Common myeloid progenitor, CD34-positive (primary cell): Measurements from ENCODE around the gene MORN1.

ENCODE experiments used
- CTCF ChIA-PET: fragments of 350-600 bp; sonication (Branson Sonifier 250); formaldehyde crosslinking; loops from one replicate; lab custom pipeline; 2021; ENCODE audit warnings: antibody characterized with exemption; lab: Charles Lee
- POLR2A ChIA-PET: fragments of 350-600 bp; sonication (Branson Sonifier 250); formaldehyde crosslinking; loops from one replicate; lab custom pipeline; 2021; ENCODE audit warnings: antibody characterized with exemption; lab: Charles Lee
- DNase-seq, 3 donors: peaks; one replicate each; pipeline versions ENCODE4 v3.0.0 to v3.0.0-alpha.2; 2013
- H3K27ac ChIP-seq, 2 experiments: 1 replicate in 1 of 2; 2 replicates in 1 of 2; pipeline ENCODE4 v1.7.0; 2013; ENCODE audit warnings: inconsistent platforms in 2 of 2, low read length in 2 of 2, mild to moderate bottlenecking in 2 of 2, low read depth in 1 of 2, moderate library complexity in 1 of 2; ENCODE audit not compliant: severe bottlenecking in 2 of 2, insufficient read depth in 1 of 2, poor library complexity in 1 of 2
- H3K27me3 ChIP-seq, 5 experiments: replicated peaks in 2 of 5; 1 replicate in 3 of 5; 2 replicates in 2 of 5; pipeline versions ENCODE4 v1.6.1 to v1.7.0; 2013; ENCODE audit warnings: low read length in 4 of 5, mild to moderate bottlenecking in 2 of 5, moderate library complexity in 2 of 5, inconsistent platforms in 1 of 5; ENCODE audit not compliant: insufficient read depth in 5 of 5, control insufficient read depth in 4 of 5
- H3K36me3 ChIP-seq, 4 experiments: 1 replicate in 2 of 4; 2 replicates in 2 of 4; pipeline versions ENCODE4 v1.6.1 to v1.7.0; 2013; ENCODE audit warnings: low read length in 3 of 4, control low read depth in 1 of 4, mild to moderate bottlenecking in 1 of 4; ENCODE audit not compliant: control insufficient read depth in 4 of 4, insufficient read depth in 4 of 4
- H3K4me1 ChIP-seq, 4 experiments: 1 replicate in 3 of 4; 2 replicates in 1 of 4; pipeline versions ENCODE4 v1.6.1 to v1.7.1; 2013; ENCODE audit warnings: low read length in 3 of 4, mild to moderate bottlenecking in 3 of 4, control low read depth in 1 of 4, inconsistent platforms in 1 of 4, moderate library complexity in 1 of 4; ENCODE audit not compliant: control insufficient read depth in 4 of 4, insufficient read depth in 4 of 4; ENCODE audit errors: control extremely low read depth in 1 of 4
- H3K4me3 ChIP-seq, 7 experiments: 1 replicate in 4 of 7; 2 replicates in 3 of 7; pipeline versions ENCODE4 v1.5.1 to v1.7.0; 2013; ENCODE audit warnings: mild to moderate bottlenecking in 7 of 7, low read length in 6 of 7, moderate library complexity in 6 of 7, inconsistent platforms in 2 of 7, low read depth in 2 of 7, control low read depth in 1 of 7; ENCODE audit not compliant: insufficient read depth in 4 of 7, control insufficient read depth in 1 of 7; ENCODE audit errors: extremely low read depth in 1 of 7
- H3K9me3 ChIP-seq, 5 experiments: 1 replicate in 4 of 5; 2 replicates in 1 of 5; pipeline versions ENCODE4 v1.6.1 to v1.7.1; 2013; ENCODE audit warnings: low read length in 4 of 5, mild to moderate bottlenecking in 2 of 5, inconsistent platforms in 1 of 5, low read depth in 1 of 5, moderate library complexity in 1 of 5; ENCODE audit not compliant: control insufficient read depth in 4 of 5, insufficient read depth in 2 of 5; ENCODE audit errors: control extremely low read depth in 1 of 5
- WGBS: methylation state at CpG from one replicate; pipeline ENCODE4 v1.1.5; 2013; ENCODE audit not compliant: insufficient coverage; 5-methylcytosine and 5-hydroxymethylcytosine counted together

MORN1 gene

DNA sequence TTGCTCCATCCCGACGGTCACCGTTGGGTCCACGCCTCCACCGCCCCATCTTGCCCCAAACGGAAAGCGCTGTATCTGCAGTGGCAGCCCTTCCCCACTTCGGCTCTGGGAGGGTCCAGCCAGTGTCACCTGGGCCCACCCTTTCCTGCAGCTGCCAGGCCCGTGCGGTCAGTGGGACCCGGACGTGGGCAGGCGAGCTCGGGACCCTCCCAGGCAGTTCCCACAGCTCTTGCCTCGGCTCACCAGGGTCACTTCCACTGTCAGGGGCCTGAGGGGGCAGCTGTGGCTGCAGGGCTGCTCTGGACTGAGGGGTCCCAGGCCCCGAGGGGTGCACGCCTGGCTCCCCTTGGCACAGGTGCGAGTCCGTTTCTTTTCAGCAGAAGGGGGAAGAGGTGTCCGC, 82.5 kb downstream of the MORN1 start:
- peaks cover 5 to 51% (median 30%) of the 10 kb centered on the region in 4 experiments for H3K36me3 ChIP-seq
- CTCF ChIA-PET = interaction anchor here (1.3 to 1.4 kb wide), 2 partner anchors 10 to 52 kb away, joined by 3 to 4 read pairs; no protein-coding TSS in a partner anchor
- no peaks in the 10 kb centered on the region for H3K9me3 ChIP-seq
- peaks cover 0 to 37% (median 28%) of the 10 kb centered on the region in 4 experiments for H3K4me1 ChIP-seq
- no peak for DNase-seq
- H3K4me3 ChIP-seq = no peak overlapping the region
- POLR2A ChIA-PET = interaction anchor here (0.9 to 1.0 kb wide), 2 partner anchors 15 to 54 kb away, joined by 3 to 4 read pairs; no protein-coding TSS in a partner anchor
- WGBS = 97% methylated on average over 17 of the region's 20 CpGs
- H3K27me3 ChIP-seq = no peaks in the 10 kb centered on the region
- H3K27ac ChIP-seq = no peak overlapping the region

- Histone ChIP-seq H3K9me3 (no peaks in the 10 kb centered on the region), H3K4me1 (peaks cover 0 to 32% (median 21%) of the 10 kb centered on the region in 4 experiments), H3K27me3 (no peaks in the 10 kb centered on the region), H3K27ac (no peak overlapping the region), H3K4me3 (no peak overlapping the region), H3K36me3 (peaks cover 5 to 58% (median 38%) of the 10 kb centered on the region in 4 experiments)
- DNase-seq = no peak
- 98% methylated on average over 12 of the region's 15 CpGs for WGBS
- ChIA-PET POLR2A (interaction anchor here (1.0 kb wide), 1 partner anchor 14 kb away, joined by 4 read pairs; no protein-coding TSS in a partner anchor), CTCF (interaction anchor here (1.6 kb wide), 1 partner anchor 8 kb away, joined by 6 read pairs; no protein-coding TSS in a partner anchor)
Observed at GRCh38 chr1:2307972-2308371, 83.4 kb downstream of the MORN1 start.

GRCh38 chr1:2307064-2307605, 84.2 kb downstream of the MORN1 start:
- ChIA-PET POLR2A (no interaction called here), CTCF (interaction anchor here (0.9 to 1.6 kb wide), 3 partner anchors 9 to 17 kb away, joined by 3 to 6 read pairs (median 4); no protein-coding TSS in a partner anchor)
- Histone ChIP-seq H3K36me3 (peaks cover 5 to 58% (median 40%) of the 10 kb centered on the region in 4 experiments), H3K27me3 (no peaks in the 10 kb centered on the region), H3K4me1 (peaks cover 0 to 32% (median 21%) of the 10 kb centered on the region in 4 experiments), H3K27ac (no peak overlapping the region), H3K4me3 (no peak overlapping the region), H3K9me3 (no peaks in the 10 kb centered on the region)
- DNase-seq = no peak
- 97% methylated on average over 40 of the region's 41 CpGs for WGBS

DNA sequence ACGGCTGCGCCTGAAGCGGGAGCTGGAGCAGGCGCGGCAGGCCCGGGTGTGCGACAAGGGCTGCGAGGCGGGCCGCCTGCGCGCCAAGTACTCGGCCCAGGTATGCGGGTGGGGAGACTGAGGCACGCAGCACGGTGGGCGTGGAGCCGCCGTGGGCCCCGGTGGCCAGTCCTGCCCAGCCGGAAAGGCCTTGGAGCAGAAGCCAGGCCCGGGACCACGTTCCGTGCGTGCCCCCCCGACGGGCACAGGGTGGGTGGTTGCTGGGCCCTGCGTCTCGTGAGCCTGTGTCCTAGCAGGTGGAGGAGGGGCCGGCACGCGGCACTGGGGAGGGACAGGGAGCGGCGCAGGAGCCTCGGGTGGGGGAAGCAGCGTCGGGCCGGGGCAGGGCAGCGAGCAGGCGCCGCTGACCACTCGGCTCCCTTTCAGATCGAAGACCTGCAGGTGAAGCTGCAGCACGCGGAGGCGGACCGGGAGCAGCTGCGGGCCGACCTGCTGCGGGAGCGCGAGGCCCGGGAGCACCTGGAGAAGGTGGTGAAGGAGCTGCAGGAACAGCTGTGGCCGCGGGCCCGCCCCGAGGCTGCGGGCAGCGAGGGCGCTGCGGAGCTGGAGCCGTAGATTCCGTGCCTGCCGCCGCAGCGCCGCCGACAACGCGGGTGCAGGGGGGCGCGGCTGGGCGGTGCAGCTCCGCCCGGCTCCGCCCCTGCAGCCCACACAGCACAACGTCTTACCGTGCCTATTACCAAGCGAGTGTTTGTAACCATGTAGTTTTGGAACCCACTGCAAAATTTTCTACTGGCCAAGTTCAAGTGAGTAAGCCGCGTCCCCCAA, 85.0 kb downstream of the MORN1 start:
- Histone ChIP-seq H3K27ac (no peak overlapping the region), H3K27me3 (no peaks in the 10 kb centered on the region), H3K4me3 (no peak overlapping the region), H3K36me3 (peaks cover 5 to 58% (median 40%) of the 10 kb centered on the region in 4 experiments), H3K9me3 (no peaks in the 10 kb centered on the region), H3K4me1 (peaks cover 0 to 32% (median 21%) of the 10 kb centered on the region in 4 experiments)
- no peak for DNase-seq
- 97% methylated on average over 72 of the region's 81 CpGs for WGBS
- ChIA-PET CTCF (interaction anchor here (0.9 to 1.6 kb wide), 3 partner anchors 10 to 16 kb away, joined by 3 to 6 read pairs (median 4); no protein-coding TSS in a partner anchor), POLR2A (no interaction called here)

DNA sequence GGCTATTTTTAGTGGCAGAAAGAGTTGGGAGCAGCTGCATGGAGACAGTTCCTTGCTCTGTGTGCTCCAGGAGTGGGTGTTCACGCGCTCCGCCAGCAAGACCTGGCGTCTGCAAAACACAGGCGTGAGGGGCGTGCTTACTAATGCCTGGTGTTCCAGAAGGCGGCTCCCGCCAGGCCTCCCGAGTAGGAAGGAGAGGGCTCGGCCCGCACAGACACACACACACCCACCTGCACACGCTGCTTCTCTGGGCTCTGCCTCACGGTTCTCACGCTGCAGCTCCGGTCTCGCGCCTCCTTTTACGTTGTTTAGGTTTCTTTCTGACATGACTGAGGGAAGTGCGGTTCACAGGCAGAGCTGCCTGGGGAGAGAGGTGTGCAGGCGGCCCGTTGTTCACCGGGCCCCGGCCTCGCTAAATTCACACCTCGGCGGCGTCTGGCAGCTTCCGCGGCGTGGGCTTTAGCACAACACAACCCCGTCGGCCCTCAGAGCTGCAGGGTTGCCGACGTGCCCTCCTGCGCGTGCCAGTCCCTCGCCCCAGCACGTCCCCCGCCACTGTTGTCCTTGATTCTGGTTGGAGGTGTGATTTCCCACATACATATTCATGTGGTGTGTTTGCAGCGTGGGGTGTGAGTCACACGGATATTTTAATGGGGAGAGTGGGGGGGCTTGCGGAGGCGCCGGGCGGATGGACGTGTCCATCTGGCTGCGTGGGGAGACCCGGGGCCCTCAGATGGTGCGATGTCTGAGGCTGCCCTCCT, 86.3 kb downstream of the MORN1 start:
- peaks cover 0 to 43% (median 28%) of the 10 kb centered on the region in 4 experiments for H3K4me1 ChIP-seq
- CTCF ChIA-PET = interaction anchor here (1.4 kb wide), 1 partner anchor 11 kb away, joined by 5 read pairs; no protein-coding TSS in a partner anchor
- no peak overlapping the region for H3K27ac ChIP-seq
- no peaks in the 10 kb centered on the region for H3K9me3 ChIP-seq
- no peak overlapping the region for H3K4me3 ChIP-seq
- 93% methylated on average over 34 of the region's 49 CpGs for WGBS
- DNase-seq = no peak
- H3K36me3 ChIP-seq = peaks cover 5 to 58% (median 40%) of the 10 kb centered on the region in 4 experiments
- no peaks in the 10 kb centered on the region for H3K27me3 ChIP-seq
- POLR2A ChIA-PET = no interaction called here

GRCh38 chr1:2304282-2304681, 87.1 kb downstream of the MORN1 start:
- no peak overlapping the region for H3K27ac ChIP-seq
- no peaks in the 10 kb centered on the region for H3K9me3 ChIP-seq
- WGBS = over 99% methylated on average over 12 of the region's 22 CpGs
- CTCF ChIA-PET = interaction anchor here (1.4 kb wide), 1 partner anchor 12 kb away, joined by 5 read pairs; no protein-coding TSS in a partner anchor
- H3K4me3 ChIP-seq = no peak overlapping the region
- DNase-seq = no peak
- peaks cover 0 to 51% (median 37%) of the 10 kb centered on the region in 4 experiments for H3K4me1 ChIP-seq
- POLR2A ChIA-PET = interaction anchor here (6.7 kb wide), 1 partner anchor 10 kb away, joined by 95 read pairs; no protein-coding TSS in a partner anchor
- no peaks in the 10 kb centered on the region for H3K27me3 ChIP-seq
- H3K36me3 ChIP-seq = peaks cover 5 to 58% (median 40%) of the 10 kb centered on the region in 4 experiments
